Esophagus squamous epithelium (tissue), 4 donors: ENCODE measurements around the gene ZNF385D.

Experiments
- CTCF ChIP-seq, 6 experiments: fragments of 450-650 bp in 4 of 6; fragments of 200-600 bp in 2 of 6; sonication (generic) in 2 of 6; IDR thresholded peaks; one replicate each; pipeline ENCODE4 v1.5.1; 2016 to 2019; ENCODE audit warnings: antibody characterized with exemption in 6 of 6, mild to moderate bottlenecking in 4 of 6, moderate library complexity in 4 of 6
- POLR2A ChIP-seq, 4 donors: fragments of 450-650 bp; IDR thresholded peaks; one replicate each; pipeline ENCODE4 v1.6.1; 2017; ENCODE audit warnings: antibody characterized with exemption in 4 of 4, mild to moderate bottlenecking in 4 of 4, moderate library complexity in 3 of 4

- TF ChIP-seq CTCF (IDR thresholded peaks at IDR 0.05) = no peak
- TF ChIP-seq POLR2A (IDR thresholded peaks at IDR 0.05) = no peak
Measured at GRCh38 chr3:21477541-21478288, 273.3 kb downstream of the ZNF385D start.
